Omental fat pad (tissue), 4 donors: Measurements from ENCODE around the gene ERGIC1. TPM values are rescaled to one million over a fixed set of nuclear protein-coding genes. Genes with fewer than 3 reads are reported as not detected.
"Not testable (repeated sequence)": the region's sequence is repeated elsewhere in the genome, so short reads cannot be mapped to it uniquely, and the experiment has no call there.

Experiments used
- ATAC-seq: fragments of 150-250 bp; one replicate; pipeline ENCODE4 v1.9.1; 2016; ENCODE audit warnings: mild to moderate bottlenecking, moderate library complexity; ENCODE audit not compliant: low FRiP score
- DNase-seq: peaks from one replicate; pipeline ENCODE4 v3.0.0-alpha.2; 2019; ENCODE audit warnings: low spot score
- total RNA-seq, 4 donors: library from RNA; depleted of rRNA; stranded (reverse); fragments of >200 nt; gene quantifications; one replicate each; pipeline ENCODE4 v1.1.0, GENCODE V29; 2016
- TF ChIP-seq, protein P1 (sequence below), 3 donors: fragments of 450-650 bp; IDR thresholded peaks; one replicate each; pipeline ENCODE4 v1.5.1; 2016 to 2017; ENCODE audit warnings: antibody characterized with exemption in 3 of 3, mild to moderate bottlenecking in 3 of 3, moderate library complexity in 2 of 3

ERGIC1 gene
- total RNA-seq, 4 donors from 2014 or later: 98.8 to 227 (median 129) TPM

DNA sequence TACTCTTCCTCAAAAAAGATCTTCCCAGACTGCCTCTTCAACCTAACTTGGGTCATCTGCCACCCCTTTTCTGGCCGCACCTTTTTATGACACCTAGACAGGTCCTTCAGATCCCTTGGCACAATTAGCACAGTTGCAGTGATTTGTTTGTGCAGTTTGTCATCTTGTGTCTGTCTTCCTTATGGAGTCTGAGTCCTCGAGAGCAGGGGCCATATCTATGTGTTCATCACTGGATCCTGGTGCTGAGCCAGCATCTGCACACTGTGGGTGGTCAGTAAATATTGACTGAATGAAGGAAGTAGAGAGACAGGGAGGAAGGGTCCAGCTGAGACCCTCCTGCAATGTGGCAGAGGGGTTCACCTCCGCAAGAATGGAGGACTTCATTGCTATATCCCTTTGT, 14.4 kb downstream of the ERGIC1 start:
- ATAC-seq (no peak), DNase-seq (no peak)
- TF ChIP-seq, protein P1, sequence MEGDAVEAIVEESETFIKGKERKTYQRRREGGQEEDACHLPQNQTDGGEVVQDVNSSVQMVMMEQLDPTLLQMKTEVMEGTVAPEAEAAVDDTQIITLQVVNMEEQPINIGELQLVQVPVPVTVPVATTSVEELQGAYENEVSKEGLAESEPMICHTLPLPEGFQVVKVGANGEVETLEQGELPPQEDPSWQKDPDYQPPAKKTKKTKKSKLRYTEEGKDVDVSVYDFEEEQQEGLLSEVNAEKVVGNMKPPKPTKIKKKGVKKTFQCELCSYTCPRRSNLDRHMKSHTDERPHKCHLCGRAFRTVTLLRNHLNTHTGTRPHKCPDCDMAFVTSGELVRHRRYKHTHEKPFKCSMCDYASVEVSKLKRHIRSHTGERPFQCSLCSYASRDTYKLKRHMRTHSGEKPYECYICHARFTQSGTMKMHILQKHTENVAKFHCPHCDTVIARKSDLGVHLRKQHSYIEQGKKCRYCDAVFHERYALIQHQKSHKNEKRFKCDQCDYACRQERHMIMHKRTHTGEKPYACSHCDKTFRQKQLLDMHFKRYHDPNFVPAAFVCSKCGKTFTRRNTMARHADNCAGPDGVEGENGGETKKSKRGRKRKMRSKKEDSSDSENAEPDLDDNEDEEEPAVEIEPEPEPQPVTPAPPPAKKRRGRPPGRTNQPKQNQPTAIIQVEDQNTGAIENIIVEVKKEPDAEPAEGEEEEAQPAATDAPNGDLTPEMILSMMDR (IDR thresholded peaks at IDR 0.05): no peak

DNA sequence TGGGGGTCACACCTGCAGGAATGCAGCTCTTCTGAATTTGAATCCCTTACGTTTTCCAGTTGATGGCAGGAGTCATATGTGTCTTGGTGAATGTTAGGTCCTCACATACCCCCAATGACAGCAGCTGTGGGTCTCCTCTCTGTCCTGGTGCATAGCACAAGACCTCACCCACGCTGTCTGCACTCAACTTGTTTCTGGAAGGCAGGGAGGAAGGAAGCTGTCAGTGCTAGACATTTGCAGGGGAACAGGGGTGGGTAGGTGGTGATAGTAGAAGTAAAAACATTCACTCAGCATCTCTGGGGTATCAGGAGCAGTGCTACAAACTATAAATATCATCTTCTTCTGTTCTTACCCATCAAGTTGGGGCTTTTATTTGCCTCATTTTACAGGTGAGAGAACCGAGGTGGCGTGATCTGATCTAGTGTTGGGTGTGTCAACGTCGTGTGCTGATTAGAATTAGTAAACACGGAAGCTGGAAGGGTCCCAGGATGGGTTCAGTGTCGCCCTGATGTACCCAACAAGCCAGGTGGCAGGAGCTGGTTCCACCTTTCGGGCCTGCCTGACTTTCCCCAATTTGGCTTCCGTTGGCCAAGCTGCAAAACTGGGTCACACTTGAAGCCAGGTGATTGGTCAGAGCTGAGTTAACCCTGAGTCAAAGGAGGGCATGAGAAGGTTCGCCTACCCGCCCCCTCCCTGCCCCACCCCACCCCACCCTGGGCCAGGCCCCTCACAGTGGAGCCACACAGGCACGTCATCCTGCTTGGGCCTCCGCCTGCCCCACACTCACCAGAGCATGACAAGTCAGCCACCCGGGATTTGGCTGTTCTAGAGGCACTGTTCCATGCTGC, 15.8 kb downstream of the ERGIC1 start:
- TF ChIP-seq, protein P1 (IDR thresholded peaks at IDR 0.05): no peak
- ATAC-seq (no peak), DNase-seq (no peak)

DNA sequence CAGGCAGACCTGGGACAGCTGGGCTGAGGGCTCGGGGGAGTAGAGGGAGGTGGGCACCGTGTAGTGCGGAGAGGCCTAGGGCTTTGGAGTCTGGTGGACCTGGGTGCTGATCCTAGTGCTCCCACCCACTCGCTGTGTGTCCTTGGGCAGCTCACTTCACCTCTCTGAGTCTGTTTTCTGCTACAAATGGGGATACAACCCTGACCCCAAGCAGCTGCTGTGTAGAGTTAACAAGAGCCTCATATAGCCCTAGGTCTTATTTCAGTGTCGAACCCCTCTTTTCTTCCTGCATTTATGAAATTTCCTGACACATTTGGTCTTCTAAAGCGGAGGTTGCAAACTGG, 16.4 kb downstream of the ERGIC1 start:
- no peak for ATAC-seq
- no peak for DNase-seq
- TF ChIP-seq, protein P1 (IDR thresholded peaks at IDR 0.05): no peak

DNA sequence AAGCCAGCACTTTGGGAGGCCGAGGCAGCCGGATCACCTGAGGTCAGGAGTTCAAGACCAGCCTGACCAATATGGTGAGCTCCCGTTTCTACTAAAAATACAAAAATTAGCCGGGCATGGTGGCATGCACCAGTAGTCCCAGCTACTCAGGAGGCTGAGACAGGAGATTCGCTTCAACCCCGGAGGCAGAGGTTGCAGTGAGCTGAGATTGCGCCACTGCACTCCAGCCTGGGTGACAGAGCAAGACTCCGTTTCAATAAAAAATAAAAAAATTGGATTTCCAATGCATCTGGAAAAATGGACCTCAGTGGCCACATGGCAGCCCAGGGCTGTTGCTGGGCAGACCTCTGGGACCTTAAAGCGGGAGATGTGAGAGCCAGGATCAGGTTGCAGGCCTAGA, 17.2 kb downstream of the ERGIC1 start:
- not testable (repeated sequence) for DNase-seq, ATAC-seq

DNA sequence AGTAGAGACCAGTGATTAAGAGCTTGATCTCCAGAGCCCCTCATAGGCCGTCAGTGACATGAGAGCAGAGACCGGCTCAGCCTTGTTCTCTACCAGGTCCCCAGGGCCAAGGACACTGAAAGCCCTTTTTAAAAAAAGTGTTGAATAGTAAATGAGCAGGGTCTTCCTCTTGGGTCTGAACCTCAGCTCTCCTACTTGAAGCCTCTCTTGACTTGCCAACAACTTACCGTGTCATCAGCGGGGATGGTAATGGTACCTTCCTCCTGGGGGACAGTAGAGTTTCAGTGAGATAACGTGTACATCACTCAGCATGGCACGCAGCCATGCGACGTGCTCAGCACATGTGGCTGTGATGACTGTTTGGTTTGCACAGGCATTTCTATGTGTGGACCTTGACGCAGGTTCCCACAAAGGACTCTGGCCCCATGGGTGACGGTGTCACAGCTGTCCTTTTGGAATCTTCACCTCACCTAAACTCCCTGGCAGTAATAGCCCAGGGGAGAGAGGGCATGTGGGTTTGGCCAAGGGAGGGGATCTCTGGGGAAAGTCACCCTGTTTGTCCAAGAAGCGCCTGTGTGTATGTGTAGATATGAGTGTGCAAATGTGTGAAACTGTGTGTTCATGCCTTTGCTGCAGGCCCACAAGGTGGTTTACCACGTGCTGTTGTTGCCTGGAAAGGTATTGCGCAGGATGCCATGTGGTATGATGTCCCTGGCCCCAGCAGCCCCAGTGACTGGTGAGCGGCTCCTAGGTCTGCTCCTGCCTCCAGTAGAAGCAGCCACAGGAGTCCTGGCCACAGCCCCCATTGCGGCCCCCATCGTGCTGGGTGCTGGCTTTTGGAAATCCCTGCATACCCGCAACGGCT, 18.7 kb downstream of the ERGIC1 start:
- no peak for DNase-seq
- TF ChIP-seq, protein P1 (IDR thresholded peaks at IDR 0.05): no peak
- no peak for ATAC-seq

DNA sequence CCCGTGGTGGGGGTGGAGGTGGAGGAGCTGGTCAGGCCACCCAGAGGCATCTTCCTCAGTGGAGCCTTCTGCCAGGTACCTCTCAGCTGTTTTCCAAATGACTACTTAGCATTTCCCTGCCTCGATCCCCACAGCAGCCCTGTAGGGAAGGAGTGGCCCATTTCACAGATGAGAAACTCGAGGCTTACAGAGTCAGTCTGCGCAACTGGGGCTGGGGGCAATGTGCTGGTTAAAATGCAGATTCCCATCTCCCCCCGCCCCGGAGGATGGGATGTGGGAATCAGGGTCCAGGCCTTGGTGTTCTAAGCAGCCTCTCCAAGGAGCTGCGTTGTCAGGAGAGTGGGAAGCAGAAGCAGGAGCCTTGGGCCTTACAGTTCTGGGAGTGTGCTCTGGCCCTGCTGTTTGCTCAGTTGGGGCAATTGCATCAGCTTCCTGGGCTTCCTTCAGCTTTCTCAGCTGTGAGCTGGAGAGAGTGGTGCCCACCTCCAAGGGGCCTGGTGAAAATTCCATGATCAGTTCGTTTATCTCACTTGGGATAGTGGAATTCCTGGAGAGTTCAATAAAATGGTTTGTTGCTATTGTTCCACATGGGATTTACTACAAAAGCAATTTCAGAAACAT, 19.4 kb downstream of the ERGIC1 start:
- no peak for ATAC-seq
- no peak for DNase-seq
- TF ChIP-seq, protein P1 (IDR thresholded peaks at IDR 0.05): no peak

DNA sequence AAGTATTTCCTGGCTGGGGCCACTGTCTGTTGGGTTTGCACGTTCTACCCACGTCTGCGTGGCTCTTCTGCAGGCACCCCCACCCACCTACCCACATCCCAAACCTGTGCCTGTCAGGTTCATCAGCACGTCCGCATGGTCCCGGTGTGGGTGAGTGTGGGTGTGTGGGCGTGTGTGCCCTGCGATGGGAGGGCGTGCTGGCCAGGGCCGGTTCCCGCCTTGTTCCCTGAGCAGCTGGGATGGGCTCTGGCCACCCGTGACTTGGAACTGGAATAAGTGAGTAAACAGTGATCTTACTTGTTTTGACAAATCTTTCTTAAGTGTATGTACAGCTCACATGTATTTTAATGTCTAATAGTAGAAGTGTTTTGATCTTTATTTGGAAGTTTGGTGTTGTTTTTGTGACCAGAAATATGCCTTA, 20.4 kb downstream of the ERGIC1 start:
- TF ChIP-seq, protein P1 (IDR thresholded peaks at IDR 0.05): no peak
- DNase-seq (no peak), ATAC-seq (peak; percentile 45)
